GM21737 (cell line): ENCODE results near the gene ERVW-1.

Experiments
- ATAC-seq: cut with Tn5 transposase; IDR thresholded peaks from one replicate; pipeline ENCODE4 v1.9.1; 2021; ENCODE audit warnings: mild to moderate bottlenecking, moderate library complexity; ENCODE audit not compliant: unreplicated experiment

ERVW-1 gene

DNA sequence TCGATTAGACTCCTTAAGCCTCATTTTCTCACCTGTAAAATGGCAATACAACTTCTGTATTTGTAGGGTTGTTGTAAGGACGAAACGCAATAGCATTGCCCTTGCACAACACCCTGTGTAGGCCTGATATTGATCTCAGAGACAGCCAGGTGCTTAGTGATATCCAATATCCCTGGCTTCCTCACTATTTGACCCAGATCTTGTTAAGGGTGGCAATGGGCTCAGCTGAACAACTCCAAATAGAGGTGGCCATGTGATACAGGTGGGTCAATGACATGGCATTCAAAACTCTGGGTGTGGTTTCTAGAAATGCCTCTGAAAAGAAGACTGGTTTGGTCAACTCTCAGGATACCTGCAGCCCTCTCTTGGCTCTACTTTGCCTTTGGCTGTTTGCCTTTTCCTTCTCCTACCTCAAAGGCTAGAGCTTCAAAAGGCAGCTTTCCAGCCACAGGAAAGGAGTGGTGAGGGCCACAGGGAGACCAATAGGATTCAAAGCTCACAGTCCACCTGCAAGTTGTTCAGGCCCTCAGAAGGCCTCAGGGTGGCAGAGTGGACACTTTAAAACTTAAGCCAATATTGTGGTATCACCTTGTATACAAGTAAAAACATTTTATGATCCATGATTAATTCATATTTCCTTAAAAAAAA lies 45.3 kb downstream of the ERVW-1 start:
- ATAC-seq = no peak

DNA sequence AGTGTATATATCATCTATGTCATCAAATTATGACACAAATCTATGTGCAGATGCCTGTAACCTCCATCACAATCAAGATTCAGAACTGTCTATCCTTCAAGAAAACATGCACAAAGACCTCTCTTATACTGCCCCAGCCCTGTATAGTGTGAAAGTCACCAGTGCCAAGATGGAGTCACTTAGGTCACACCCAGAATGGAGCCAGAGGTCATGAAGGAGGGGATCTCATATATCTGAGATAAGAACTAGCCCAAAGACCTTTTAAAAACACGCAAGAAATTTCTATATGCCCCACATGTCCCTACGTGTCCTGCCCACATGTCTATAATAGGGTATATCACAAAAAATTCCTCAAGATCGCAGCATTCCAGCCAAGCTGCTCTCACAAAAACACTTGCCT lies 50.6 kb downstream of the ERVW-1 start:
- no peak for ATAC-seq

DNA sequence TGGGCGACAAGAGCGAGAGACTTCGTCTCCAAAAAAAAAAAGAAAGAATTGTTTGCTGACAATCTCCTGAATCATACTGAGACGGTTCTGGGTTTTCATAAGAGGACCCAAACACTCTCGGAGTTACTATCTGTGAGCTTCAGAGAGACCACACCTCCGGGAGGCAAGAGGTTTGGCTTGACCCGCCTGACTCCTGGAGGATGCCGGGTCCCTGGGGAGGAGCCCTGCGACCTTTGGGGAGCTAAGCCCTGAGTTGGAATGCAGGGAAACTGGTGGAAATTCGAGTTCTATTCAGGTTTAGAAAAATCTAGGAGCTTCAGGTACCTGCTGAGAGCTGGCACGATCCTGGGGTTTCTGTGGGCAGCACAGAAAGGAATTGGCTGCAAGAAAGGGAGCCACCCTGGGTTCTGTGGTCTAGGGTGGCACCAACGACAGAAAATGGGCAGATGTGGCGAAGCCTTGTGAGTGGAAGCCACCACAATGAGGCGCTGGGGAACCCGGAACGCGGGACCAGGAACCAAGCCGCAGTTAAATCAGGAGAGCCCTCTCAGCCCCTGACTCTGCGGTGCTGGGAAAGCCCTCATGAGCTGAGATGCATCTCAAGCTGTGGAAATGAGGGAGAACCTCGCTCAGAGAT lies 52.3 kb downstream of the ERVW-1 start:
- no peak for ATAC-seq

DNA sequence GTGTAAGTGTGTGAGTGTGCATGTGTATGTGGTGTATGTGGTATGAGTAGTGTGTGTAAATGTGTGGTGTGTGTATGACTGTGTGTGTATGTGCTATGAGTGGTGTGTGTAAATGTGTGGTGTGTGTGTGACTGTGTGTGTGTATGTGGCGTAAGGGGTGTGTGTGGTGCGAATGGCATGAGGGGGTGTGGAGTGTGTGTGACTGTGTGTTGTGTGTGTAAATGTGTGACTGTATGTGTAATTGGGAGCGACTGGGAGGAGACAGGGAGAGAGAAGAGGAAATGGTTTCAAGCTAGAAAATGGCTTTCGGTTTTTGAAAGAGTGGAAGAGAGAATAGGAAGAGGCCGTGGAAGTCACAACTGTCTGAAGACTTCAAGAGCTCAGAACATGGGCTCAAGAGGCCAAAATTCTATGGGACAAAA lies 54.0 kb downstream of the ERVW-1 start:
- ATAC-seq = no peak

DNA sequence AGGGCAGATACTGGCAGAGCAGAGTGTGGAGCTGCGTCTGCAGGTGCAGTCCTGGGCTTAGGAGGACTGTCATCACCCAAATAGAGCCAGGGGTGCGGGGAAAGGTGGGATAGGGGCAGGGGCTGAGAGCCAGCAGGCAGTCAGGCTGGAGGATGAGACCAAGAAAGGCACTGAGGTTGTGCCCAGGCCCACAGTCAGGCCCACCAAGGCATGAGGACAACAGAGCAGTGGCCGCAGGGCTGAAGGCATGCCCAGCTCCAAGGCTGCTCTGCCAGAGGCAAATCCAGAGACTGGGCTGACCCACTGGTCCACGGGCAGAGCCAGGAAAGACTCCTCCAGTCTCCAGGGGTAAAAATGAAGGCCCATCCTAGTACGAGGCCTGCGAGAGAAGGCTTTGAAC lies 54.8 kb downstream of the ERVW-1 start:
- ATAC-seq = no peak

DNA sequence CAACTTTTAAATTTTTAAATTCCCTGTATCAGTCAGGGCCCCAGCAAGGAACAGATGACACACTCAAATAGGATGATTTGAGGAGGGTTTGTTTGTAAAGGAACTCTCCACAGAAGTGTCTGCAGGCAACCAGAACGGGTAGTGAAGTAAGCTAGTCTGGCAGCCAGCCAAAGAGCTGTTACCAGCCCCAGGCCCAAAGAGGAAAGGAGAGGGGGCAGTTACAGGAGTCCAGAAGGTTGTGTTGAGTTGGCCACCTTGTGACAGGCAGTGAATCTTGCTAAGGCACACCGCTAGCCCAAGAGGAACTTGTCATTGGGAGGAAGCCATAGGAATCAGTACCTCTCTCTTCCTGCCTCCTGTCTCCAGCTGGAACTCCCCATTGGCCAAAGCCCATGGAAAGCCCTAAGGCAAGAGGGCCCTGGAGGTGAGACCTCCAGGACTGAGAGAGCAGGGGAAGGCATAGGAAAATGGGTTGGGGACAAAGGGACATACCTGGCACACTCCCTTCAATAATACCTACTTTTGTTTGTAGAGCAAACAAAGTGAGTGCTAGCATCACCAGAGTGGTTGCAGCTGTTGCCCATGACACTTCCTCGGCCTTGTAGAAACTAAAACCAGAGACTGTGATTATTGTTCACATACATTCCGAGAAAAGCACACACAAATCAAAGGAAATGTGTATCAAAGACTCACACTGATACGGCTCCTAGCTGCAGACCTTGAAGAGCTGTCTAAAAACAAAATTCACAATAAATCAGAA lies 55.9 kb downstream of the ERVW-1 start:
- no peak for ATAC-seq
